GM15510 (cell line): ENCODE measurements around the gene C4orf54.

Source experiments
- POLR2A ChIP-seq: IDR thresholded peaks from 3 replicates; pipeline ENCODE4 v1.6.1; 2011; ENCODE audit warnings: borderline replicate concordance; ENCODE audit not compliant: insufficient read length; ENCODE audit errors: extremely low read depth

C4orf54 gene

DNA sequence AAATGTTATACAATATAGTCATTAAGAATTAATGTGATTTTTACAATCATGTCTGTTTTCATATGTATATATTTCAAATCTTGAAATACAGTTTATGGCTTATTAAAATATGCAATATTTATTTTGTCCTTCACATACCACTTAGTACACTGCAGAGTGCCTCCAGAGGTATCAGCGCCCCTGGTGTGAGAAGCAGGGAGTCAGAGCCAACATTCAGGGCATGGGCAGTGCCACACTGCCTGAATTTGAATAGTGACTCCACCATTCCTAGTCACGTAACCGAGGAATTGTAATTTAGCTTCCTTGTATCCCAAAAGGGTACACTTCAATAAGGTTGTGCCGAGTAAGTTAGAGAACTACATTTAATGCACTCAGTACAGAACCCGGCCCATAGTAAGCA is 4.3 kb upstream of the C4orf54 start:
- no peak for TF ChIP-seq POLR2A

DNA sequence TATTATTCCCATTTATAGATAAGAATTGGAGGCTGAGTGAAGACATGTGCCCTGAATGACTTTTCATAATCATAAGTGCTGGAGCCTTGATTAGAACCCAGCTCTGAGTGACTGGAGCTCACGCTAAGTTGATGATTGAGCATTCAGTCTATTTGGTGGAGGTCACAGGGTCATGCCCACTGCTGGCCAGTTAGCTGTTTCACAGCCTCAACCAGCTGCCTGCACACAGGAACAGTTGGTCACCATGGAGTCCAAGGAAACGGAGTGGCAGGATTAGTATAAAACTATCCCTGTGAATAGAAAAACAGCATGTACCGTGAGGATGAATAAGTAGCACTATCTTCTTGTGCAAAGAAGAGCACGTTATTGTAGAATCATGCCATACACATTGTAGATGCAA is 1.0 kb upstream of the C4orf54 start:
- TF ChIP-seq POLR2A: no peak

DNA sequence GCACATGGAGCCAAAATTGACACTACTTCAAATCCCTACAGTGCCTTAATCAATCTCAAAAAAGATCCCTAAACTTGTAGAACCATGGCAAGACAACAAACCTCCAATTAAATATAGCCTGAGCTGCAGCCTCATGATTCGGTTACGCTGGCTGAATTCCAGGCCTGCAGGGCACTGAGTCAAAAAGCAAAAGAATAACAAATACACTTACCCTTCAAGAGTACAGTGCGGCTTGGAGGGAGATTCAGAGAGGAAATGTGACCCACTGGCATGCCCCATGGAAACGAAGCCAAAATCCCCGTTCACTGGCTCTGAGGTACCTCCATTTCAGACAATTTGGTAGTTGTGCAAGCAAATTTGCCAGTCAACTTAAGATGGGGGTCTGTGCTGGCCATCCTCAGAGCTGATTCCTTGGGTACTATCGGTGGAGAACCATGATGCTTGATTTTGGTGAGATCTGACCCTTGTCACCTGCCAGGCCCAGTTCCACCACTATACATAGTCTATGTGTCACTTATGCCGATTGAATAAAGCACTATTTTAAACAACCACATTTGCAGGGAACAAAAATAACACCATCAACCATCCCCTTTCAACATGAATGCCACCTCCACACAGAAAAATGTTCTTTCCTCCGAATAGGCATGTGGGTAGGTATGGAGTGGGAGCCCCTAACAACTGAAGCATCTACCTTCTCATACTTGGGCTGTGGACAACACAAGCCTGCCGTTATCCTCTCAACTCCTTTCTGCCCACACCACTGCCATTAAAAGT is 2.1 kb downstream of the C4orf54 start:
- no peak for TF ChIP-seq POLR2A

GRCh38 chr4:99654361-99654761 is 3.3 kb downstream of the C4orf54 start:
- no peak for TF ChIP-seq POLR2A

GRCh38 chr4:99653916-99654315 is 3.7 kb downstream of the C4orf54 start:
- no peak for TF ChIP-seq POLR2A

DNA sequence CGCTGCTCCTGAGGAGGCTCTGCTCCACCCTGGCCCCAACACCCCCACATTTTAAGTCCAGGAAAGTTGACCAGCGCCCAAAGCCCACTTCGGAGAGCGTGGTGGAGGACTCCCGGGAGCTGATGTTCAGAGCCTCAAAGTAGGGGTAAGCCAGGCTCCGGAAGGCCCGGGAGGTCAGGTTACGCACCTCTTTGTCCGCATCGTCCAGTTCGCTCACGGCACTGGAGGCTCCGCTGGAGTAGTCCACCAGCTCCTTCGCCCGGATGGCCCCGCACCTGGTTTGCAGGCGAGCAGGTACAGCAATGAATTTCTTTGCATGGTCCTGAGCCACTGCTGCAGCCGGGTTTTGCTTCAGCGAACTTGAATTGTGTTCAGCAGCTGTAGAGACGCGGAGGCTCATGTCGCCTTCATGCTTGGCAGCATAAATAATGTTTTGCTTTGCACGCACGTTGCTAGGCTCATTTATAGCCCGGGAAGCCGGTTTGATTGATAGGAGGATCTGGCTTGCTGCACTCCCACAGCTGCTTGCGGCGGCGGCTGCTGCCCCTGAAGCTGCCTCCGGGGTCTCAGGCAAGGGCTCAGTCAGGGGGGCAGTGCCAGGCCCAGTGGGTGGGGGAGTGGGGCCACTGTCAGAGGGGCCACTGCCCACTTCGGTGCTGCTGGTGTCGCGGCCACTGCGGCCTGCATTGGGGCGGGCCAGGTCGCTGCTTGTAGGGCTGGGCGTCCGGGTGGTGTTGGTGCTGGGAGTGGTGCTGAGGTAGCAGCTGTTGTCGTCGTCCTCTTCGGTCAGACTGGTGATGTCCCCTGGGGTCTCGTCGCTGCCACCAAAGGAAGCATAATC is 4.8 kb downstream of the C4orf54 start:
- no peak for TF ChIP-seq POLR2A

DNA sequence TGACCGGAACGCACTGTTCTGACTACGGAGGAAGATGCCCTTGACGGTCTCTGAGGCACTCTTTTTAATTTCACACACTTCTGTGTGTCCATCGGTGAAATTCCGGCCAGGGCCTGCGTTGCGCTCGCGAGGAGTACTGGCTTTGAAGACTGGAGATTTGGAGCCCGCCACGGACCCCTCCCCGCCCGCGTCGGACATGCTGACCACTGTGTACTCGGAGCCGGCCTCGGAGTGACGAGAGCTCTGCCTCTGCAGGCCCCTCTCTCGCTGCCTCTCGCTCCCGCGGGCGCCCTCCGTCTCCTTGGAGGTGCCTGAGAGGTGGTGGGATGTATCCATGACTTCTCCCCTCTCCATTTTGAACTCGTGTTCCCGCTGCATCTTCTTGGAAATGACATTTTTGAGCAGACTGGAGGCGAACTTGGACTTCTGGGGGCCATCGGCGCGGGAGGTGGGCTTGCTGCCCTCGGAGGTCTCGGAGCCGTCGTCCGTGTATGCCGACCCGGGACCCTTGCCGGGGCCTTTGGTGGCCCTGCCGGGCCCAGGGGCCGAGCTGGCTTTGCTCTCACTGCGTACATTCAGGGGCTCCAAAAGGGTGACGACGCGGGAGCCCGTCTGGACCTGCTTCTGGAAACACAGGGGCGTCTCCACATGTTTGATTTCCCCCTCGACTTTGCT is 5.7 kb downstream of the C4orf54 start:
- no peak for TF ChIP-seq POLR2A

- no peak for TF ChIP-seq POLR2A
Measured at GRCh38 chr4:99651016-99651769, 6.4 kb downstream of the C4orf54 start.

DNA sequence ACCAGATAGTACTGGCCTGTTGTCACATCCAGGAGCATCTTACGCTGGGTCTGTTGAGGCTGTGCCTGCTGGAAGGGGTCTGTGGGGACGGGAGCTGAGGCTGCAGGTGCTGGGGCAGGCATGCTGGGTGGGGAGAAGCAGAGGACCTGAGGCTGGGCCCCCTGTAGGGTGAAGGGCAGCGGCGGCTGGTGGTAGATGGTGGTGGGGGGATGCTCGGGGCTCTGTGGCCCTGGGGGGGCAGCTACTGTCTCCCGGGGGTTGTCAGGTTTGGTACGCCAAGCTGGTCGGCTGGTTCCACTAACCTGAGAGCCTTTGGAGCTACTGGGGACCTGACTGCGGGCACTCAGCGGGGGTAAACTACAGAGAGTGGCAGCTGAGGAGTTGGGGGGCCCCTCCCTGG is 7.8 kb downstream of the C4orf54 start:
- TF ChIP-seq POLR2A: no peak

DNA sequence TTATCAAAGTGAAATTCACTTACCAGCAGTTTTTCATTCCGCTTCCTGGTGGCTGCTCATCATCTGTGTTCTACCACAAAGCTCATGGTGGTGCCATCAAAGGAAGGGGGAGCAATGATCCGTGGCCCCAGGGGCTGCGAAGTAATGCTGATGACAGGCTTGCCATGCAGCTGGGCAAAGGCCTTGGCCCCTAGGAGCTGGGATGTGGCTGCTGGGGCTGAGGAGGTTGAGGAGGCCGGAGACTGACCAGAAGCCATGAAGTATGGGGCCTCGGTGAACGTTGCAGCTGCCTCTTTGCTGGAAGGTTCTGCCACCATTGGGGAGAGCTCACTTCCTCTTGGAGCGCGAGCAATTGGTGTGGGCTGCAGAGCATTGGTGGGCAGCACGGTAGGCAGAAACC is 8.4 kb downstream of the C4orf54 start:
- no peak for TF ChIP-seq POLR2A

GRCh38 chr4:99648321-99648720 is 9.3 kb downstream of the C4orf54 start:
- no peak for TF ChIP-seq POLR2A

- no peak for TF ChIP-seq POLR2A
Measured at GRCh38 chr4:99647071-99647470, 10.6 kb downstream of the C4orf54 start.

GRCh38 chr4:99645638-99646037 is 12.0 kb downstream of the C4orf54 start:
- no peak for TF ChIP-seq POLR2A

GRCh38 chr4:99645036-99645435 is 12.6 kb downstream of the C4orf54 start:
- TF ChIP-seq POLR2A: no peak

- no peak for TF ChIP-seq POLR2A
Measured at GRCh38 chr4:99644453-99644852, 13.2 kb downstream of the C4orf54 start.

DNA sequence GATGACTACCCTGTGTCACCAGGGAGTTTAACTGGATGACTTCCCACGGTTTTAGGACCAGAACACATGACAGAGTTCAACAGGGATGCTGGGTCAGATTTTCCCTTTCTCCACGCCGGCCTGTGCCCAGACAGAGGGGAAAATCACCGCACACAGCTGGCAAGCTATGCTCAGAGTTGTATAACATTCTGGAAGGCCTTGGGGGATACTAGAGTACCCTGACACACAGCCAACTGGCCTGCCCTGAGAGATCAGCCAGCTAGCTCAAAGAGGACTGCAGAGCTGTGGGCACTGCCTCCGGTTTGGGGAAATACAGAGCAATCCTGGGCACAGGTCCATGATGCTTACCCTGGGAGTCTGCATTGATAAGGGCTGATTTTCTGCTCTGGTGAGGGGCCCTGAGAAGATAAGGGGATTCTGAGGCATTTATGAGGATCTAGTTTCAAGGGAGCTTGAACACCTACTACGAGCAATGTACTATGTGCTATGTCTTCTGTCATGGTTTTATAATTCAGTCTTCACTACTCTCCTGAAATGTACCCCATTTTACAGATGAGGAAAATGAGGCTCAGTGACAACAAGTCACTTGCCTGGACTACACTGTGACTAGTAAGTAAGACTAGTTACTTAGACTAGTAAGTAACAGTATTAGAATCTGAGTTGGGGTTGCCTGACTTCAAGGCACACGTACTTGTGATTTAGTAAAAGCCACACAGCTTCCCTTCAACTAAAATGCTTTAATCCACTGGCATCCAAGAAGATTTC is 14.7 kb downstream of the C4orf54 start:
- no peak for TF ChIP-seq POLR2A
